Ureter (tissue), 1 donor: ENCODE data around the gene CDC5L. TPM values are rescaled to one million over a fixed set of nuclear protein-coding genes. Genes with fewer than 3 reads are reported as not detected.
"Not testable (repeated sequence)": the region's sequence is repeated elsewhere in the genome, so short reads cannot be mapped to it uniquely, and the experiment has no call there.

Experiments used
- DNase-seq: peaks from one replicate; pipeline ENCODE4 v3.0.0-alpha.2; 2020; ENCODE audit warnings: low spot score
- total RNA-seq: library from RNA; stranded (reverse); gene quantifications from one replicate; pipeline ENCODE4 v1.2.4, GENCODE V29; 2023
- donor health status: DM: yes; HTN: yes; CAD: no.

Gene CDC5L
- total RNA-seq, 1 donor from 2014 or later: 22.1 TPM

DNA sequence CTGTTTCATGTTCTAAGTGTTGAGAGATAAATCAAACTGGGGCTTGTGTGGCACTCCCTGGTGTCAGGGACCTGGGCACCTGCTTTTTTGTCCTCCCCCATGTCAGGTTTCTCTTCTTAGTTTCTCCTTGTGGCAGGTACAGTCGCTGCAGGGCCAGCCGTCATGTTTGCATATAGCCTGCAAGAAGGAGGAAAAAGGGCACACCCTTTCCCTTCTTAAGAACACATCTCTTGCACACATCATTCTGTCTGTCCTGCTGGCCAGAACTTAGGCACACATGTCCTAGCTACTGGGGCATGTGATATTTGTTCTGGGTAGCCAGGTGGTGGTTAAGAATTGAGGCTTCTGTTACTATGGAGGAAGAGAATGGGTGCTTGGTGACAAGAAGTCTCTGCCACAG, 27.9 kb downstream of the CDC5L start:
- no peak for DNase-seq

DNA sequence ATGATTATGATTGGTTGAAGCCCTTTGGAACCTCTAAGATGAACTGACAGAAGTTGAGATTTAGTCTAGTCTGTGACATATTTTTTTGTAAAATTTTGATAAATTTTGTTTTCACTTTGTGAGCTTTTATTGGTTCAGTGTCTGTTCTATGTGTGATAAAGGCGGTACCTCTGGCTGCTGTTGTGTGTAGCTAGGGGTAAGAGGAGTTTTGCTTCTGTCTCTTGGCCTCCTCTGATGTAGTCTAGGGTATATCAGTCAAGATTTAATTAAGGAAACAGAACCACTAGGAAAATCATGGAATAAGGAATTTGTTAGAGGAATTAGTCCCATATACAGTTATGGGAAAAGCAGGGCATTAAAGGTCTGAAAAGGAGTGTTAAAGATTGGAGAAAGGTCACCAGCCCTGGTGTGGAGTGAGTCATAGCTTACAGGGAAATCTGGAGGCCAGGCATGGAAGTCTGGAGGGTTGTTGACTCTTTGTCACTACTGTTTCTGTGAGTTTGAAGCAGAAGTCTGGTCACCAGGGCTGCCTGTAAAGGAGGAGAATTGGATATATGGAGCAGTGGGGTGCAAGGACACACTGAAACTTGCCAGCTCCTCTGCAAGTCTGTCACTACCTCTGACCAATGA, 28.5 kb downstream of the CDC5L start:
- DNase-seq: no peak

DNA sequence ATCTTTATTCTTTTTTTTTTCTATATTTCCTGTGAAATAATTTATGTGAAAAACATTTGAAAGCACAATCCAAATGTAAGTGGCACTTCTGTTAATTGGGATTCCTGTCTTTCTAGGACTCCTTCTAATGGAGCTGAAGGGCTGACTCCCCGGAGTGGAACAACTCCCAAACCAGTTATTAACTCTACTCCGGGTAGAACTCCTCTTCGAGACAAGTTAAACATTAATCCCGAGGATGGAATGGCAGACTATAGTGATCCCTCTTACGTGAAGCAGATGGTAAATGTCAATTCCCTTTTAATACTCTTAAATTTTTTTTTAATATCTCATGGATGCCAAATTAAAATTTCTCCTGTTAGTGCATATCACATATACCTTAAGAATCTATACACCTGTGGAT, 35.0 kb downstream of the CDC5L start:
- no peak for DNase-seq

DNA sequence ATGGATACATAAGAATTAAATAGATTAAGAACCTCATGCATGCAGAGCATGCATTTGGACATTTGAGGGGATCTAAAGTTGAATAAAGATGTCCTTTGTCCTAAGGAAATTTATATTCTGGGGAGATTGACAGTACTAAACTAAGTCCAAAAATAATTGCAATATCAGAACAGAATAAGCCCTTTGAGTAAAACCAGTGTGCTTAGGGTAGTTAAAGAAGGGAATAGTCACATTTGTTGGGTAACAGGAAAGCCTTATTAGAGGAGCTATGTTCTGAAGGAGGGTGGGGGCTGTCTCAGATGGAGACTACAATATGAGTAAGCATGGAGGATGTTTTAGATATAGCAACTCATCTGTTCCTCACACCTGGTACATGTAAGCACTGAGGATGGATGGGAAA, 35.8 kb downstream of the CDC5L start:
- no peak for DNase-seq

DNA sequence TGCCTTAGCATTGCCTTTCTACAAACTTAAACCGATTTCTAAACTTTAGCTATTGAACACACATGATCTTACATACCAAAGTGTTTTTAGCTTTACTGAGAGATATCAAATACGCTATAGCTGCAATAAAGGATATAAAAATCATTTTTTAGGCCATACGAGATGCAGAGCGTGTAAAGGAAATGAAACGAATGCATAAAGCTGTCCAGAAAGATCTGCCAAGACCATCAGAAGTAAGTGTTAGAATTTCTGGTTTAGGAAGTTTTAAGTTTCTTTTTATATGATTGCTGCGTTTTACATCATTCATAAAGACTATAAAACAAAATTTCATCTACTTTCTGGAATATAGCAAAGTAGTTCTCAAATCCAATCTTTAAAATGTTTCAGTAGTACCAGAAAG, 38.4 kb downstream of the CDC5L start:
- no peak for DNase-seq

DNA sequence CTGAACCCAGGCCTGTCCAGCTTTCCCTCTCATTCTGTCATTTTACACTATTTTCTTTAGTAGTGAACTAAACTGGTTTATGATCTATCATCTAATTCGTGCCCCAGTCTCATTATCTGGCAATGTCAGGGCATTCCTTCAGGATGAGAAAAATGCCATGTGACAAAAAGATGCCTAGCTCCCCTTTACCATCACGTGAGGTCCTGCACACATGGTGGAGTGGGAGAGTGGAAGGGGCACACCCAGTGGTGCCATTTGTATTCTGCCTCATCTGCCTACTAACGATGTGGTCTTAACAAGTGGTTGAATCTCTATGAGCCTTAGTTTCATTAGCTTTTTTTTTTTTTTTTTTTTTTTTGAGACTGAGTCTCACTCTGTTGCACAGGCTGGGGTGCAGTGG, 41.2 kb downstream of the CDC5L start:
- no peak for DNase-seq

DNA sequence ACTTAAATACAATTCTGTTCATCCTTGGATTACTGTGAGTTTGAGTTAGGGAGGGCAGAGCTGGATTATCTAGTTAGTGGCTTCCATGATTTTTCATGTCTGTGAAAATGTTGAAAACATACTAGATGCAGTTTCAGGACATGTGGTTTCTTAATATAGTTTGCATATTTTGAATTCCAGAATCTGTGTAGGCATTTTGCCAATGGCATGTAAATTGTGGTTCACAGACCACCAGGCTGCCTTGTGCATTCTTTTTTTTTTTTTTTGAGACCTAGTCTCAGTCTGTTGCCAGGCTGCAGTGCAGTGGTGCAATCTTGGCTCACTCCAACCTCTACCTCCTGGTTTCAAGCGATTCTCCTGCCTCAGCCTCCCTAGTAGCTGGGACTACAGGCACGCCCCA, 42.8 kb downstream of the CDC5L start:
- no peak for DNase-seq

DNA sequence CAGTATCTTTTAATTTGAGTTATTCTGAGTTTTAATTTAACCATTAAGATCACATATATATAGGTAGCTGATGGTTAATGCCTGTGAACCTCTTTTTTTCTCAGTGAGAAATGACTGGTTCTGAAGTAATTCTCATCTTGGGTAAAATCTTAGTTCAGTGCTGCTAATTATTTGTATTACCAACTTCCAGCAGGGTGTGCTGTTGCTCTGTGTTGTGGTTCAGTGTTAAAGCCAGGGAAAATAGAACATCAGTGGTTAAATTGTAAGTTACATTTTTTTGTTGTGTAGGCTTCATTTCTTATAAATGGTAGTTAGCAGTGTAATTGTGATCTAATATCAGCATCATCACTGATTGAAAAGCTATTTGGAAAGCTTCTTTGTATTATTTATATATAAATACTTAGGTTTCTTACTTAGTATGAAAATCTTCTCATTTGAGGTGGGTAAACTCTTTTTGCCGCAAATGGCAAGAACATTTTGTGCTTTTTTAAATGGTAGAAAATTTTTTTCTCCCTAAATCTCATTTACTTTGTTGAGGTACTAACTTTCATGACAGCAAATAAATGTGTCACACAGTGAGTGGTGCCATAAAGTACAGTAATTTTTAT, 43.7 kb downstream of the CDC5L start:
- DNase-seq: no peak

DNA sequence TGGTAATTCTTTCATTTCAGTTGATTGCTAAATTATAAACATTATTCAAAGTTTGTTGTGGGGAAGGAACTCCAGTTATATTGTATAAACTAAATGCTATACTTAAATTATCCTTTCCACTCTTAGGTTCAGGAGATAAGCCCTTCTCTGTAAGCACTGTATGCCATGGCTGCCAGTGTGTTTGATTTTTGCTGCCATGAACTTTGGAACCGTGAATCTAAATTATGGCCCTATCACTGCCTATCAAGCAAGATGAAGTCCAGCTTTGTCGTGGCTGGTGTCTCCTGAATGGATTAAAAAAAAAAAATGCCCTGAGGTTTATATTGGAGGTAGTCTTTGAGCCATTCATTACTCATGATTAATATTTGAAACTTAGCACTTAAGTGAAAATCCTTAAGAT, 44.7 kb downstream of the CDC5L start:
- DNase-seq: no peak

DNA sequence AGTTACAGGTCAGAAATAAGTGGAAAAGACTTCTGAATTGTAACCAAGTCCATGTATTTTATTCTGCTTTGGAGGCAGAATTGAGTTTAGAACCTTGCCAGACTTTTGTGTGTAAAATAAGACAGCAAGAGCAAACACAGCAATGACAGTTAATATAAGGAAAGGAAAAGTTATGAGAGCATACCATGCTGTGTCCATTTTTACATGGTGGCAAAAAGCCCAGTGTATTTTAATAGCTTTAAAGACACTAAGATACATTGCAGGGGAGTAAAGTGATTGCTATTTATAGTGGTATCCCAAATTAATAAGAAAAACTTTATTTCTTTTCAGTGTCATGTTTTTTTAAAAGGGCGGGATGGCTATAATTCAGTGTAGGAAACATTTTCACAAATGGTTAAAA, 45.2 kb downstream of the CDC5L start:
- no peak for DNase-seq

DNA sequence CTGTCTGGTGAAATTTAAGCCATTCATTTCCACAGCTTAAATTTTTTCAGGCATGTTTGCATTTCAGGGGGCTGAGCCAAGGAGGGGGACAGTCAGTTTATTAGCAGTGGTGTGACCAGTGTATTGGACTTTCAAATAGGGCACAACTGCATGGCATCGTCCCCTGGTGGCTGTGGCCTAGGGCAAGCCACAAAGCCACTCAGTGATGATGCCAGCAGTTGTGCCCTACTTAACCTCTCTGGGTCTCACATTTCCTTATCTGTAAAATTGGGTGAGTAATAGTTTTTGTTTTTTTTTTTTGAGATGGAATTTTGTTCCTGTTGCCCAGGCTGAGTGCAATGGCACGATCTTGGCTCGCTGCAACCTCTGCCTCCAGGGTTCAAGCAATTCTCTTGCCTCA, 48.0 kb downstream of the CDC5L start:
- DNase-seq: no peak

DNA sequence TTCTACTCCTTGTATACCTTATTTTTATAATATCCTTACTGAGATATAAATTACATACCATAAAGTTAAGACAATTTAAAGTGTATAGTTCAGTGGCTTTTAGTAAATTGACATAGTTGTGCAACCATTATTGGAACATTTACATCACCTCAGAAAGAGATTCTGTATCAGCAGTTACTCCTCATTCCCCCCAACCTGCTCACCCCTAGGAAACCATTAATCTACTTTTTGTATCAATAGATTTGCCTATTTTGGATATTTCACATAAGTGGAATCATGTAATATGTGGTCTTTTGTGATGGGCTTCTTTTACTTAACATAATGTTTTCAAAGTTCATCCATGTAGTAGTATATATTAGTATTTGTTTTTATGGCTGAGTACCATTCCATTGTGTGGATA, 51.3 kb downstream of the CDC5L start:
- DNase-seq: no peak

DNA sequence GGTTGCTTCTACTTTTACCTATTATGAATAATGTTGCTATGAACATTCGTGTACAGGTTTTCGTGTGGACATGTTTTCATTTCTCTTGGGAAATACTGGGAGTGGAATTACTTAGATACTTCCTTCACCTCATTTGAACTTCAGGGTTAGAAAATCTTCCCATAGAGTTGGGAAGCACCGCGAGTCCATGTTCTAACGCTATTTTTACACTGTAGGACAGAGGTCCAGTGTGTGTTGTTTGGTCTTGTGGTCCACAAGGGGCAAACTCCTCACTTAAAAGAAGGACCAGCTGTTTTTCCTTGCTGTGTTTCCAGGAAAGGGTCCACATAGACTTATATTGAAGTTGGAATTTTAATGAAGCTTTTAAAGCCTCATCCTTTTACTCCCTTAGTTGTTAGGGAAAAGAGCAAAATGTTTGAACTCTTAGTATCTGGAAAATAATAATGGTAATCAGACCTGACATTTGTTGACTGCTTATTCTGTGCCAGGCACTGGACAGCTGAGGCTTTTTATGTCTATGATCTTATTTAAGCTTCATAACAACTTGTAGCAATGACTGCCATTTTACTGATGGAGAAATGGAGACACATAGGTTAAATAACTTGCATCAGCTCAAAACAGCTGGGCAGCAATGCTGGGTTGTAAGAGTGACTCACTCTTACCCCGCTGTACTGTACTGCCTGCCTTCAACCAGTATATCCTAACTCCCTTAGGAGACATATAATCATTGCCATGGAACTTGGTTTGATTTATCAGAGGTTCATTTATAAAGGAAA, 52.0 kb downstream of the CDC5L start:
- DNase-seq: no peak

DNA sequence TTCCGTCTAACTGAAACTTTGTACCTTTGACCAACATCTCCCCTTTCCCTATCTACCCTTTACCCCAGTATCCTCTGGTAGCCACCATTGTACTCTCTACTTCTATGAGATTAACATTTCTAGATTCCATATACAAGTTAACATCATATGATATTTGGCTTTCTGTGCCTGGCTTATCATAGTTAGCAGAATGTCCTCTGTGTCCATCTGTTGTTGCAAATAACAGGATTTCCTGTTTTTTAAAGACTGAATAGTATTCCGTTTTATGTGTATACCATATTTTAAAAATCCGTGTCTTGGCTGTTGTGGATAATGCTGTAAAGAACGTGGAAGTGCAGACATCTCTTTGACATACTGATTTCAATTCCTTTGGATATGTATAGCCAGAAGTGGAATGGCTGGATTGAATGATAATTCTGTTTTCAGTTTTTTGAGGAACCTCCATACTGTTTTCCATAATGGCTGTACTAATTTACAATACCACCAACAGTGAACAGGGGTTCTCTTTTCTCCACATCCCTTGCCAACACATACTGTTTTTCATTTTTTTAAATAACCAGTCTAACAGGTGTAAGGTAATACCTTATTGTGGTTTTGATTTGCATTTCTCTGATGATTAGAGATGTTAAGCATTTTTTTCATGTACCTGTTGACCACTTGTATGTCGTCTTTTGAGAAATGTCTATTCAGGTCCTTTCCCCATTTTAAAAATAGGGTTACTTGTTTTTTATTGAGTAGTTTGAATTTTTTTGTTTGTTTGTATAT, 53.8 kb downstream of the CDC5L start:
- DNase-seq: no peak

DNA sequence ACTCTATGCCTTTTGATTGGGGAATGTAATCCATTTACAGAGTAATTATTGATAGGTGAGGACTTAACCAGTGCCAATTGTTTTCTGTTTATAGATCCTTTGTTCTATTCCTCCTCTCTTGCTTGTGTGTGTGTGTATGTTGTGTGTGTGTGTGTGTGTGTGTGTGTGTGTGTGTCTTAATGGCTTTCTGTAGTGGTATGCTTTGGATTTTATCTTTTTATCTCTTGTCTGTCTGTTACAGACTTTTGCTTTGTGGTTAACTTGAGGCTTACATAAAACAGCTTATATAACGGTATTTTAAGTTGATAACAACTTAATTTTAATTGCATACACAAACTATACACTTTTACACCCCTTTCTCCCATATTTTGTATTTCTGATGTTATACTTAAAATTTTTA, 54.7 kb downstream of the CDC5L start:
- DNase-seq: no peak

DNA sequence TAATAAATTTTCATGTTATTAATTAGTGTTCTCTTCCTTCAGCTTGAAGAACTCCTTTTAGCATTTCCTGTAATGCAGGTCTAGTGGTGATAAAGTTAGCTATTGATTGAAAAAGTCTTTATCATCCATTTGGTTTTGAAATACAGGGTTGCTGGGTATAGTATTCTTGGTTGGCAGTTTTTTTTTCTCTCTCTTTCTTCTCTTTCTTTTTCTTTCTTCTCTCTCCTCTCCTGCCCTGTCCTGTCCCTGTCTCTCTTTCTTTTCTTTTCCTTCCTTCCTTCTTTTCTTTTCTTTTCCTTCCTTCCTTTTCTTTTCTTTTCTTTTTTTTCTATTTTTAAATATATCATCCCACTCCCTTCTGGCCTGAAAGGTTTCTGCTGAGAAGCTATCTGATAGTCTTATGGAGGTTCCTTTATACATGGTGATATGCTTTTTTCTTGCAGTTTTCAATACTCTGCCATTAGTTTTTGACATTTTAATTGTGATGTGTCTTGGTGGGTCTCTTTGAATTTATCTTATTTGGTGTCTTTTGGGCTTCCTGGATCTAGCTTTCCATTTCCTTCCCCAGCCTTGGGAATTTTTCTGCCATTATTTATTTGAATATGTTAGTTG, 55.4 kb downstream of the CDC5L start:
- DNase-seq: no peak

DNA sequence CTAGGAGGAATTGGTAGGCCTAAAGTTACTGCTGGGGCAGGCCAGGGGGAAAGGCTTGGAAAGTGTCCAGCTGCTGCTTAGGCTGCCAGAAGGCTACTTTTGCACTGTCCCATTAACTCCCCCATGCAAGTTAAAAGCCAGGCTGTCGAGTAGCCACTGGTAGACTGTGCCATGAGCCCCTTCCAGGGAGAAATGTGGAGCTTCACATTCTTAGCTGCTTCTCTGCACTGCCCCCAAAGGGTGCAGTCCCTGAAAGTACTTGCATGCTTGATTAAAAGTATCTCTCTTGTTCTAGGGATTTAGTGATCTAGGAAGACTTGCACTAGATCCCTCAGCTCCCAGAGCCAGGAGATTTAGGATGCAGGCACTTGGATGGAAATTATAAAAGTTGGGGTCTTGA, 57.3 kb downstream of the CDC5L start:
- no peak for DNase-seq

DNA sequence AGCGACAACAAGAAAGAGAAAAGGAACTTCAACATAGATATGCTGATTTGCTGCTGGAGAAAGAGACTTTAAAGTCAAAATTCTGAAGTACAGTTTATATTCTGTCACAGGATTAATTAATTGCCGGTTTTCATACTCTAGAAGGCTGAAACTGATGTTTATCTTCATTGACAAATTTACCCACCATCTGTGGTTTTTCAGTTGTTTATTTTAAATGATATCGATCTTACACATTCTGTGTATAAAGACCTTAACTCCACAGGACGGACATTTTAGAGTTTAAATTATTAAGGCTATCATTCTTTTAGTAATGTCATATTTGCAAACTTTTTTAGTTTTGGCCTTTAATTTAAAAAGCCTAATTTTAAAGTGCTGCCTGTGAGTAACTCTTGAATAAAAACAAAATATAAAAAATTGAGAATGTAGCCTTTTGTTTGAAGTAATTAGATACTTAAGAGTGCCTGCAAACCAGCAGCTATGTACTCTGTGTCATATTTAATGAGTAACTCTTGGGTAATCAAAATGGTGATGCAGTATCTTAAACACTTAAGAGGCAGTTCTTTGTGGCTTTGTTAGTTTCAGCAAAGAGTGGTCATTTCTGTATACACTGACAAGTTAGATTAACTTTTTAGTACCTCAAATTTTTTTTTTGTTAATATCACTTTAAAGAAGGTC, 59.3 kb downstream of the CDC5L start:
- no peak for DNase-seq

DNA sequence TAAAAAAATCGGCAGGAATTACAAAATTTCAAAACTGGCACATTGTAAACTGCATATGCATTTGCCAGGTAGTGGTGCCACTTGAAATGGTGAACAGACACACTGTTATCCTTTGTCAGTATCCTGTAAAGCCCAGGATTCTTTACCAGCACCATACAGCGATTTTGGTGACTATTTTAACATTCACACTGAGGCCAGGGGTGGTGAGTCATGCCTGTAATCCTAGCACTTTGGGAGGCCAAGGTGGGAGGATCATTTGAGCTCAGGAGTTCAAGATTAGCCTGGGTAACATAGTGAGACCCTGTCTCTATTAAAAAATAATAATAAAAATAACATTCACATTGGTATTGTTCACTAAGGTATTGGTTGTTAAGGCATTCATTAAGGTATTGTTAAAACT, 61.7 kb downstream of the CDC5L start:
- DNase-seq: not testable (repeated sequence)

DNA sequence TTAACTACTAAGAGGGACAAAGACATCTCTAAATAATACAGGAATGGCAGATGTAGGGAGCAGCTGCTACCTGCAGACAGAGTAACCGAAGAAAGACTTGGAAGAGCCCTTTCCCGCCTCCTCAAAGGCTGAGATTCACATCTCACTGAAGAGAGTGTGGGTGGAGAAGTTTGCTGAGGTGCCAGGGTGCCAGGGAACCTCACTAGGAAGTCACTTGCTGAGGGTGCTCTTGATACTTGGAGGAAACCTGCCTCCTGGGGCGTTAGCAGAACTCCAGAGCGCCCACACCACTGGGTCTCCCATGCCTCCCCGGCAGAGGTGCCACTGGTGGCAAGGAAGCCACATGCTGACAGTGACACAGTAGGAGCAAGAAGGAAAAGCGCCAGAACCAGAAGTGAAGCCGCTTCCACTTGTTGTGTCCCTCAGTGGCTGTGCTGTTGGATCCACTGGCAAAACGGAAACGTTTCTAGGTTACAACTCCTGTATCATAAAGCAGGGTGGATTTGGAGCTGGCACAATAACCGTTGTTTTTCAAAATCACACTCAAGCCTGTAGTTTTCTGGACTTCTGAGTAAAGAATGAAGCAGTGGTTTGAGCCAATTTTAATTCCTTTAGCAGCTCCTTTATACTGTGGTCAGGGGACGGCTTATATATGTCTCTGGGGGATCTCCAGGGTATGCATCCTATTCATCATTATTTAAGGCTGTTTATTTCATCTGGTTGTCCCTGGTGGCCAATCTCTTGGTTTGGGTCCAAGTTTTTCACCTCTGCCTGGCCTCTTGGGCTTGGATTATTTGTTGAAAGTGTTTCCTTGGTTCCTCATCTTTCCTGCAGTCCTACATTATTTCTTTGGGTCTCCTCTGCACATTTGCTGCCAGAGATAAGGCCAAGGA, 64.5 kb downstream of the CDC5L start:
- no peak for DNase-seq

DNA sequence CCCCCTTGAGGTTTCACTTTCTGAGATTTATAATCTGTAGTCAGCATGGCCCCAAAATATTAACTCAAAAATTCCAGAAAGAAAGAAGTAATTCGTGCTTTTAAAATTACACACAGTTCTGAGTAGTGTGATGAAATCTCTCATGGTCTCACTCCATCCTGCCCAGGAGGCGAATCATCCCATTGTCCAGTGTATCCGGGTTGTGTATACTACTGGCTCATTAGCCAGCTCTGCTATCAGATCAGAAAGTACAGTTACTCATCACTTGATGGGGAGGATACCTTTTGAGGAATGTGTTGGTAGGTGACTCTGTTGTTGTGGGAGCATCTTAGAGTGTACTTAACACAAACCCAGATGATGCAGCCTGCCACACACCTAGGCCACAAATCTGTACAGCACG, 65.2 kb downstream of the CDC5L start:
- DNase-seq: no peak
